T-helper 1 cell (primary cell): ENCODE results near the gene HEATR3.
A peak's percentile ranks its signal among the peaks of the same experiment; 100 is the strongest.

Experiments used
- DNase-seq, 5 donors: peaks; one replicate each; pipeline ENCODE4 v3.0.0-alpha.2; 2012 to 2020

HEATR3 gene

DNA sequence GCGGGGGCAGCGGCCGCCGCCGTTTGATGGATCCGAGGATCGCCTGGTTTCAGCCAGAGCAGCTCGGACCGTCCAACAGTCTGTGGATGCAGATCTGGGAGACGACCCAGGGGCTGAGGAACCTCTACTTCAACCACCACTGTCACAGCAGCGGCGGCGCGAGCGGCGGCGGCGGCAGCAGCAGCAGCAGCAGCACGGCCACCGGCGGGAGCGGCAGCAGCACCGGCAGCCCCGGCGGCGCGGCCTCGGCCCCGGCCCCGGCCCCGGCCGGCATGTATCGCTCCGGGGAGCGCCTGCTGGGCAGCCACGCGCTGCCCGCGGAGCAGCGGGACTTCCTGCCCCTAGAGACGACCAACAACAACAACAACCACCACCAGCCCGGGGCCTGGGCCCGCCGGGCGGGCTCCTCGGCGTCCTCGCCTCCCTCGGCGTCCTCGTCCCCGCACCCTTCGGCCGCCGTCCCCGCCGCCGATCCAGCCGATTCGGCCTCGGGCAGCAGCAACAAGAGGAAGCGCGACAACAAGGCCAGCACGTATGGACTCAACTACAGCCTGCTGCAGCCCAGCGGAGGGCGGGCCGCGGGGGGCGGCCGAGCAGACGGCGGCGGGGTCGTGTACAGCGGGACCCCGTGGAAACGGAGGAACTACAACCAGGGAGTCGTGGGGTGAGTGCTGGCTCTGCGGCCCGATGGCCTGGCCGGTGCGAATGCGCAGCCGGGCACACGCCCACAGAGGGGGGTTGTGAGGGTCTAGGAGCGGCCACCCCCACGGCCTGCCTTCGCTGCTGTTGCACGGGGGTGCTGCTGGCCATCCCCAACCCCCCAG lies 88.0 kb downstream of the HEATR3 start:
- DNase-seq = peak in 1 of 5 donors; percentile 46

DNA sequence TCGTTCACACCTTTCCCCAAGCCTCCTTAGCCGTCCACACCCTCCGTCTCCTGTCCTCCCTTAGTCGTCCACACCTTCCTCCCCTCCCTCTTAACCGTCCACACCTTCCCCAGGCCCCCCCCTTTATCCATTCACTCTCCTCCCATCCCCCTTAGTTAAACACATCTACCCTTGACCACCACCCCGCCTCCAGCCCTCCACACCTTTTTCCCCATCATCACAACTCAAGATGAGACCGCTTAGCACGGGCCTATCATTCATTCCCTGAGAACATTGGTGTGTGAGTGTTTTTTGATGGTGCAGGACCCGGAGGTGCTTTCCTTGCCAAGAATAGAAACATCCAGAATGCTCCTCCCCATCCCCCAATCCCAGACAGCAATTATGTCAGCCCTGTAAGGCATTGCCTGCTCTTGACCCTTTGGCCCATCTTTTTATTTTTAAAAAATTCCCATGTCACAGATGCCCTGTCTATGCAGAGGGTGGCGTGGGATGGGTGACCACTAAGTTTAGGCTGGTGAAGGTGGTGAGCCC lies 88.7 kb downstream of the HEATR3 start:
- DNase-seq = no peak

DNA sequence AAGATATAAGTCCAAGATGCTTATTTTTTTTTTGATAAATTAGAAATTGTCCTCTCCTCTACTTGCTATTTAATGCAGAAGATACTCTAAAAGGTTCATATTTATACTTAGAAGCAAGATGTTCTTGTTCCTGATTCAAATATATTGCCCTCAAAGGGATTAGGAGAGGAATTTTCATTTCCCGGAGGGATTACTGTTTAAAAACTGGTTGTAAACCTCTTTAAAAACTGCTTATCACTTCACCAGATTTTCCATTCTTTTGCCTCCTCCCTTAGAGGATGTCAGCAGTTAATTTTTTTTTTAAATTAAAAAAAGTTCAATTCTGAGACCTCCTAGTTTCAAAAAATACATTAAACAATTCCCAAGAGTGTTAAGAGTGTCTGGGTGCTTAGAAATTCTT lies 90.2 kb downstream of the HEATR3 start:
- no peak for DNase-seq
